ENCODE measurements around the gene HRH3.

Gene HRH3

DNA sequence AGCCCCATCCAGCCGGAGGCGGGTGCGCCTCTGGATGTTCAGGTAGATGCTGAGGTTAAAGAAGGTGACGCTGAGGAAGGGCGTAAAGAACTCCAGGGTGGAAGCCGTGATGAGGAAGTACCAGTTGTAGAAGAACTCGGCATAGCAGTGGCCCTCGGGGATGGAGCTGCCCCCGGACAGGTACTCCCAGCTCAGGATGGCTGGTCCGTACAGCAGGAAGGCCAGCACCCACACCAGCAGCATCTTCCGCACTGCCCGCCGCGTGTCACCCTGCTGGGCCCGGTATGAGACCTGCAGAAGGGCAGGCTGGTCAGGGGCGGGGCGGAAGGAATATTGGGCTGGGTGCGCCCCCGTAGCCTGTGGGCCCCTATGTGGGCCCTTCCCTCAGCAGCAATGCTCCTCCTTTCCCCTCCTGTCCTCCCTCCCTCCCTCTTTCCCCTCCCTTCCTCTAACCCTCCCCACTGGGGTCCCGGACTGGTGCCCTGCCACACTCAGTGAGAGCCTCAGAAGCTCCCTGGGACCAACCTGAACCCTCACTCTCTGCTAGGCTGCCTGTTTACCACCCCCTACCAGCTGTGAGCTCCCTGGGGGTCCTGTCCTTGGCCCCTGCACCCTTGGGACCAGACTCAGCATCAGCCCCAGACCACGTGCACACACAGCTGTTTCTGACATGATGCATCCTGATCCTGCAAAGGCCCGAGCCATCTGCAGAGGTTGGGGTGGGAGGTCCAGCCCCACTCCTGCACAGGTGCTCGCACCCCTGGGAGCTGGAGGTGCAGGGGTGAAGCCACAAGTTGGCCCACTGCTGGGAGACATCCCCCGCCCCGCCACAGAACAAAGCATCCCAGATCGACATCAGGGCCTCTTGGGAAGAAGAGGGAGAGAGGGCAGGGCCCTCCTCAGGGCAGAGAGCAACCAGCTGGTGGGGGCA lies 3.2 kb downstream of the HRH3 start:
- no peak for DNase-seq

DNA sequence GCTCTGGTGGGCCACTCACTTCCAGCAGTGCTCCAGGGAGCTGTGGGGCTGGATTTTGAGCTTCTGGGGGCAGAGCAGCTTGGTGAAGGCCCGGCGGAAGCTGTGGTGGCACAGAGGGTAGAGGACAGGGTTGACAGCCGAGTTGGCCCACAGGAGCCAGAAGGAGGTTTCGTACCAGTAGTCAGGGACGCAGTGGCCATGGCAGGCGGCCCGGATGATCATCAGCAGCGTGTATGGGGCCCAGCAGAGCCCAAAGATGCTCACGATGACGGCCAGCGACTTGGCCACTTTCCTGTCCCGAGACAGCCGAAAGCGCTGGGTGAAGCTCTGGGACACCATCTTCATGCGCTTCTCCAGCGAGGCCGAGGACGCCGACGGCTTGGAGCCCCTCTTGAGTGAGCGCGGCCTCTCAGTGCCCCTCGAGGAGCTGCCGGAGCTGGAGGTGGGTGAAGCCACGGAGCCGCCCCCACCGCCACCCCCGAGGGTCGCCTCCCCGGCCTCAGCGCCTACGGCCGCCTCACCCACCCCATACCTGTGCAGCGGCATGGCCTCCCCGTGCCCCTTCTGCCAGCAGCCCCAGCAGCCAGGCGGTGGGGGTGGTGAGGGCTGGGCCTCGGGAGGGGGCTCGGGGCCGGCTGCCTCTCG lies 4.0 kb downstream of the HRH3 start:
- no peak for DNase-seq

DNA sequence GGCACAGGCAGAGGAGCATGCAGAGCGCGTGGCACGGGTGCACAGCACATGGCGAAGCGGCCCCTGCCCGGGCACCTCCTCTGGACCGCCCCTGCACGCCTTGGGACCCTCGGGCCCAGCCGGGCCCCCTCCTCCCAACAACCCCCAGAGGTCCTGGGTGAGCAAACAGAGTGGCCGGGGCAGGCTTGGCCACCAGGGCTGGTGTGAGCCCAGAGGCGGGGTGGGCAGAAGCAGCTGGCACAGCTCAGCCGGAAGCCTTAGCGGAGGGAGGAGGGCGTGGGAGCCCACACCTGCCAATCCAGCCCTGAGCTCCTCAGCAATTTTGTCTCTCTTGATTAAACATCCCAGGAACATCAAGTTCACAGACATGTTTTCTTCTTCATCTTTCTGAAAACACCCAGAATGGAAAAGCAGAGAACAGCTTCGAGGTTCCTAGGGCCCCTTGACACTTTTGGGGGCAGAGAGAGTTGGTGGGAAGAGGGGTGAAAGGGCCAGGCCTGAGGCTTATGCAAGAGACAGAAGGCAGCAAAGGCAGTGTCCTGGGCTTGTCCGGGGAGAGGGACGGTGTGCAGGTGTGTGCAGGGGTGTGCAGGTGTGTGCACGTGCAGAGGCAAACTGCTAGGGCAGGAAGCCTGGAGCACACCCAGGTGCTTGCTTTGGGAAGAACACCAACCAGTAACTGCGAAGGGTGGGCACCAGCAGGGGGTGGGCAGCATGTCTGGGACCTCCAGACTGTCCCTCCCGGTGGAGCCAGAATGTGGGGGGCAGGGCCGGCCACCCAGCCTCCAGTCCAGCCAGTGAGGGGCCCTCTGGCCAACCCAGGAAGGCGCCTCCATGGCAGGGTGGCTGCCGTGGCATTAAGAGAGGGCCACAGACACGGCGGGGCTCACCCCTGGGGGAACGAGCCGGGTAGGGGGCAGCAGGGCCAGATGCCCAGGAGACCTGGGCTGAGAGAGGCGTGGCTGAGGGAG lies 4.8 kb downstream of the HRH3 start:
- no peak for DNase-seq

GRCh38 chr20:62214067-62214466 lies 6.0 kb downstream of the HRH3 start:
- DNase-seq: no peak

GRCh38 chr20:62212299-62212698 lies 7.8 kb downstream of the HRH3 start:
- DNase-seq: no peak

GRCh38 chr20:62211769-62212288 lies 8.2 kb downstream of the HRH3 start:
- no peak for DNase-seq

DNA sequence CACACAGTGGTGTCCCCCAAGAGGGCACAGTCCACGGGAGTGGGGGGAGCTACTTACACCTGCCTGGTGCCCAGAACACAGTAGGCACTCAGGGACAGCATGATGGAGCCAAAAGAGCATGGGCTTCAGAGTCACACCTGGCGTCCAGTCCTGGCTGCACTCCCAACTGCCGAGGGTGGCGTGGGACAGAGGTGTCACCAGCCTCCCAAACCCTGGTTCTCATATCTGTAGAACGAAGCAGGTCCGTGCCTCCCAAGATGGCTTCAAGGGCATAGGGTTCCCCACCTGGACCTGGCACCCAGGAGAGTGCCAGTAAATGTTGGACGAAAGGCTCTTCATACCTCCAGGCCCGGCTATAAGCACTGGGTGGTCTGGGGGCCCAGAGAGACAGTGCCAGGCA lies 8.9 kb downstream of the HRH3 start:
- DNase-seq: no peak

DNA sequence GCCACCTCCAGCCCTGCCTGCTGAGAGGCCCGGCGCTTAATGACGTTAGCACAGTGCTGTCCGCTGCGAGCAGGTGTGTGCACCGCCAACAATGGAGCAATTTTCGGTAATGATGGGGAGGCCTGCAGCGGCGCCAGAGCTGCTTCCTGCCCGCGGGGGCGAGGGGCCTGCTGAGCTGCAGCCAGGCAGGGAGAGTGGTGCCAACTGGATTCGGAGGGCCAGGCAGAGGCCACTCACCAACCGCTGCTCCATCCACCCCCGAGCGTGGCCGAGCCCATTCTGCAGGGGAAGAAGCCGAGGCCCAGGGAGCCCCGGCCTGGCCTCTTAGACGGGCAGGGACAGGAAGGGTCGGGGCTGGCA lies 9.6 kb downstream of the HRH3 start:
- no peak for DNase-seq

GRCh38 chr20:62209850-62210495 lies 10.1 kb downstream of the HRH3 start:
- DNase-seq: no peak

DNA sequence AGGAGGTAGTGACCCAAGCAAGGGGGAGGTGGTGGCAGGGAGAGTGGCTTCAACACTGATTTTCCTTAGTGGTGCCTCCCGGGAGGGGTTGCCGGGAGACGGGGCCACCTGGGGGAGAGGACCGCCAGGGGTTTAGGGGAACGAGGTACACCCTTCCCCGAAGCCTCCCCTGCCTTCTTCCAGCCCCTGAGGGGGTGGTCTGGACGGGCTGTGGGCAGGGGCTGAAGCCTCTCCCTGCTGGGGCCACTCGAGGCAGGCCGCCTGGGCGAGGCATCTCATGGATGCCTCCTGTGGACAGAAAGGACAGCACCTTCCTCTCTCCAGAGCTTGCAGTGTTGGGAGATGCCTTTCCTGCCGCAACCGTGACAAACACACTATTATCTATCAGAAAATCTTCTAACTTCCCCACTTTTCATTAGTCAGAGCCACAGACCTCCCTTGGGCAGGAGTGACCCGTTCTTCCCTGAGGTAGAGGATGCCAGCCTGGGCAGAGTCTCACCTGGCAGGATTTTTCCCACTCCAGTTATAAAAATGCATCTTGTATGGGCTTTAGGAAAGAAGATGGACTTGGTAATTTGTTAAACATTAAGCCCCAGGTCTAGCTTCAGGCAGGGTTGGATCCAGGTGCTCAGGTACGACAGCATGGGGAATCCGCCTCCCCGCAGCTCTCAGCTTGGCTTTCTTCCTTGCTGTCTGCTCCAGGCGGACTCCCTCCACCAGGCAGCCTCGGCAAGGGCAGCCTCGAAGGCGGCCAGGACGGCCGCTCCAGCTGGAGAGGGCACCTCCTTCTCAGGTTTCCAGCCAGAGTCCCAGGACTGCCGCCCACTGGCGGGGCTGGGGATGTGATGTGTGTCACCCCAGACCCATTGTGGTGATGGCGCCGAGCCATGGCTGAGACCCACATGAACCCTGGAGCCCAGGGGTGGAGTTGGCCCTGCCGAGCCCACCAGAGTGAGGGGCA lies 11.0 kb downstream of the HRH3 start:
- no peak for DNase-seq

GRCh38 chr20:62208061-62208794 lies 11.8 kb downstream of the HRH3 start:
- DNase-seq: peak in 1 of 51 donors; percentile 20

GRCh38 chr20:62206388-62206775 lies 13.7 kb downstream of the HRH3 start:
- DNase-seq: no peak

DNA sequence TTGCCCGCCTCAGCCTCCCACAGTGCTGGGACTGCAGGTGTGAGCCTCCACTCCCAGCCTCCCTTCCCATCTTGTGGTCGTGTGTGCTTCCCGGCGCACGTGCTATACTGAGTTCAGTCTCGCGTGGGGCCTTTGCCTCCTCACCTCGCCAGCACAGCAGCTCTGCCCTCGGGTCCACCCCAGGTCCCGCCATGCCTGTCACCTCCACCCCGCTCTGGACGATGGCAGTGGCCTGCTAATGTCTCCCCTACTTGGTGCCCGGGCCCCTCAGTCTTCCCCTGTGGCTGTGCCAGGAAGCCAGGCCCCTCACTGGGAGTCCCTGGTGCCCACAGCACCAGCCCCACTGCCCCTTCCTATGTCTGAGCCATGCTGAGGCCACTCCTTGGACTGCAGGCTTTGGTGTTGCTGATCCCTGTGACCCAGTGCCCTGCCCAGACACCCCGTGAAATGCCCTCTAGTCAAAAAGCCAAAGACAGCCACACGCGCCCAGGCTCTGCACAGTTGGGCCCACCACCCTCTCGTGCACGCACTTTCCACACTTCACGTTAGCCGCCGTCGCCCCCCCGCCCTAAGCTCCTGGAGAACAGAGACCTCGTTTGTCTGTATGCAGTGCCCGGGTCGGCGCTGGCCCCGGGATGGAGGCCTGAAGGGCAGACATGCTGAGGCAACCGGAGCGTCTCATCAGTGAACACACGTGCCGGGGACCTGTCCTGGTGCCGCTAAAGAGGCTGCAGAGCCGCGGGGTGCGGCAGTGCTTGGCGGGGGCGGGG lies 14.3 kb downstream of the HRH3 start:
- DNase-seq: no peak

- DNase-seq: no peak
Measured at GRCh38 chr20:62203378-62204030, 16.6 kb downstream of the HRH3 start.

GRCh38 chr20:62202676-62203377 lies 17.3 kb downstream of the HRH3 start:
- no peak for DNase-seq

GRCh38 chr20:62202083-62202395 lies 18.0 kb downstream of the HRH3 start:
- no peak for DNase-seq
